ENCODE results near the gene RBM12. TPM values are rescaled to one million over a fixed set of nuclear protein-coding genes. Genes with fewer than 3 reads are reported as not detected.

Gene RBM12
- total RNA-seq, 1 donor from 2014 or later, result 63.8 TPM

GRCh38 chr20:35699127-35699956, 34.6 kb upstream of the RBM12 start, which contains the start of the genes NFS1 and ROMO1:
Gene NFS1, minus strand, starts transcription at chr20:35699352. Its CDS starts 64 bp downstream, at chr20:35699288.
Gene ROMO1, plus strand, starts transcription at chr20:35699405. Its CDS starts 228 bp downstream, at chr20:35699633.
- Mint-ChIP-seq H3K4me3 (ENCODE audit: unreplicated experiment) (peak within 1 kb of the TSS; percentile 97), H3K27me3 (ENCODE audit: low read depth) (no peaks in the 10 kb centered on the region), H3K4me1 (ENCODE audit: low read depth) (peaks cover 43% of the 10 kb centered on the region), H3K9me3 (ENCODE audit: low read depth) (no peaks in the 10 kb centered on the region), H3K36me3 (ENCODE audit: low read depth) (peaks cover 22% of the 10 kb centered on the region), H3K27ac (ENCODE audit: unreplicated experiment) (peak within 1 kb of the TSS; percentile 93)
- DNase-seq (ENCODE audit: low spot score), result peak; percentile 94
- peak; percentile 46 for TF ChIP-seq CTCF (IDR thresholded peaks at IDR 0.05)

GRCh38 chr20:35698298-35699126, 33.8 kb upstream of the RBM12 start:
- Mint-ChIP-seq H3K36me3 (ENCODE audit: low read depth) (peaks cover 14% of the 10 kb centered on the region), H3K4me3 (ENCODE audit: unreplicated experiment) (peak overlapping the region; percentile 97), H3K9me3 (ENCODE audit: low read depth) (no peaks in the 10 kb centered on the region), H3K27me3 (ENCODE audit: low read depth) (no peaks in the 10 kb centered on the region), H3K27ac (ENCODE audit: unreplicated experiment) (peak overlapping the region; percentile 92), H3K4me1 (ENCODE audit: low read depth) (peaks cover 40% of the 10 kb centered on the region)
- no peak for DNase-seq (ENCODE audit: low spot score)
- no peak for TF ChIP-seq CTCF (IDR thresholded peaks at IDR 0.05)

GRCh38 chr20:35697696-35698297, 33.1 kb upstream of the RBM12 start:
- Mint-ChIP-seq H3K27ac (ENCODE audit: unreplicated experiment) (peak overlapping the region; percentile 92), H3K9me3 (ENCODE audit: low read depth) (no peaks in the 10 kb centered on the region), H3K27me3 (ENCODE audit: low read depth) (no peaks in the 10 kb centered on the region), H3K36me3 (ENCODE audit: low read depth) (peaks cover 12% of the 10 kb centered on the region), H3K4me1 (ENCODE audit: low read depth) (peaks cover 39% of the 10 kb centered on the region), H3K4me3 (ENCODE audit: unreplicated experiment) (peak overlapping the region; percentile 97)
- TF ChIP-seq CTCF (IDR thresholded peaks at IDR 0.05), result no peak
- DNase-seq (ENCODE audit: low spot score), result no peak

- Mint-ChIP-seq H3K9me3 (ENCODE audit: low read depth) (no peaks in the 10 kb centered on the region), H3K27ac (ENCODE audit: unreplicated experiment) (peak overlapping the region; percentile 24), H3K36me3 (ENCODE audit: low read depth) (peaks cover 3% of the 10 kb centered on the region), H3K4me1 (ENCODE audit: low read depth) (peaks cover 31% of the 10 kb centered on the region), H3K4me3 (ENCODE audit: unreplicated experiment) (no peak overlapping the region), H3K27me3 (ENCODE audit: low read depth) (no peaks in the 10 kb centered on the region)
- no peak for TF ChIP-seq CTCF (IDR thresholded peaks at IDR 0.05)
- no peak for DNase-seq (ENCODE audit: low spot score)
Measured at GRCh38 chr20:35695978-35696377, 31.3 kb upstream of the RBM12 start.

All from chondrocyte (in vitro differentiated cells).